ENCODE data around the gene TMEM134. TPM values are rescaled to one million over a fixed set of nuclear protein-coding genes. Genes with fewer than 3 reads are reported as not detected.

TMEM134 gene
- total RNA-seq, 1 donor from 2014 or later, result 87.5 TPM

DNA sequence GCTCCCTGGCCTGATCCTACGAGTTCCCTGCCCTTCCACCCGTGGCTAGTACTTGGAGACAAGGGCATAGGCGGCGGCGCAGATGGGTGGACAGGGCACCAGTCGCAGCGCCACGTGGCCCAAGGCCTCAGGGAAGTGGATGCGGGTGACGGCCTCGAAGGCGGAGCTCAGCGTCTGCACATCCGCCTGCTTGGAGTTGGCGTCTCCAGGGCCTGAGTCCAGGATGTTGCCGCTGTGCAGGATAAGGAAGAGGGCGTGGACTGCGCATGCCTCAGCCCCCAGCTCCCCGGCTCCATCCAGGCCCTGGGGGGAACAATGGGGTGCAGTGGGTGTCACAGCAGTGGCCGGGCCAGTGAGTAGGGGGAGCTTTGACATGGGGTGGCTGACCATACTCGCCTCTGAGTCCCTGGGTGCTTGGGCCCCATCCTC, 29.5 kb upstream of the TMEM134 start:
- no peaks in the 10 kb centered on the region for H3K27me3 ChIP-seq (ENCODE audit: low read depth)
- TF ChIP-seq, protein P1, sequence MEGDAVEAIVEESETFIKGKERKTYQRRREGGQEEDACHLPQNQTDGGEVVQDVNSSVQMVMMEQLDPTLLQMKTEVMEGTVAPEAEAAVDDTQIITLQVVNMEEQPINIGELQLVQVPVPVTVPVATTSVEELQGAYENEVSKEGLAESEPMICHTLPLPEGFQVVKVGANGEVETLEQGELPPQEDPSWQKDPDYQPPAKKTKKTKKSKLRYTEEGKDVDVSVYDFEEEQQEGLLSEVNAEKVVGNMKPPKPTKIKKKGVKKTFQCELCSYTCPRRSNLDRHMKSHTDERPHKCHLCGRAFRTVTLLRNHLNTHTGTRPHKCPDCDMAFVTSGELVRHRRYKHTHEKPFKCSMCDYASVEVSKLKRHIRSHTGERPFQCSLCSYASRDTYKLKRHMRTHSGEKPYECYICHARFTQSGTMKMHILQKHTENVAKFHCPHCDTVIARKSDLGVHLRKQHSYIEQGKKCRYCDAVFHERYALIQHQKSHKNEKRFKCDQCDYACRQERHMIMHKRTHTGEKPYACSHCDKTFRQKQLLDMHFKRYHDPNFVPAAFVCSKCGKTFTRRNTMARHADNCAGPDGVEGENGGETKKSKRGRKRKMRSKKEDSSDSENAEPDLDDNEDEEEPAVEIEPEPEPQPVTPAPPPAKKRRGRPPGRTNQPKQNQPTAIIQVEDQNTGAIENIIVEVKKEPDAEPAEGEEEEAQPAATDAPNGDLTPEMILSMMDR (IDR thresholded peaks at IDR 0.05; ENCODE audit: borderline replicate concordance), result no peak
- H3K36me3 ChIP-seq, result peaks cover 67% of the 10 kb centered on the region
- intact Hi-C loops (cut with micrococcal nuclease), result no loop called here
- peak; percentile 45 for DNase-seq
- H3K4me1 ChIP-seq, result peaks cover 28% of the 10 kb centered on the region
- H3K4me3 ChIP-seq, result no peak overlapping the region
- peak overlapping the region; percentile 77 for H3K27ac ChIP-seq (replicated peaks)
- no peaks in the 10 kb centered on the region for H3K9me3 ChIP-seq (replicated peaks)

DNA sequence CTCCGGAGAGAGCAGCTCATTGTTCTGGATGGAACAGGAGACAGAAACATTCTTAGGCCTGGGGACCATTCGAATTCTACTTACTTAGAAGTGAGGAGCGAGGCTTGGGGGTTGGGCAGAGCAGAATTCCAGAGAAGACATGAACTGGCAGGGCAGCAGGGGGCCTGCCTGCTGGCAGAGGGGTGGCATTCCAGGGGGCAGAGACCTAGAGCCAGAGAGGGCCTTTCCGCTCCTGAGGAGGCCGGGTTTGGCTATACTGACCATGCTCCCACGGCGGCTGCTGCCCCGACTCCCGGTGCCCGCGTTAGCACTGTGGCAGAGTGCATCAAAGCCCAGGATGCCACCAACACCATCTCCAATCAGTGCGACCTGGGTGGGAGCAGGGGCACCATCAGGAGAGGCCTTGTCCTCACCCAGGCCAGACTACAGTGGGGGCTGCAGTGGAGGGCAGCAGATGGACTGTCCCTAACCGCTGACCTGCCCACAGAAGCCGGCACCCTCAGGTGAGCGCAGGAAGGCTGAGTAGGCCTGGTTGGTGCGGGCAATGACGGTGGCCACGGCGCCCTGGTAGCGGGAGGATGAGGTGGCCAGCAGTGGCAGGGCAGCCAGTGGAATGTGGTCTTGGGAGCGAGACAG, 28.7 kb upstream of the TMEM134 start:
- no peak overlapping the region for H3K4me3 ChIP-seq
- TF ChIP-seq, protein P1 (IDR thresholded peaks at IDR 0.05; ENCODE audit: borderline replicate concordance), result no peak
- no peak for DNase-seq
- H3K27me3 ChIP-seq (ENCODE audit: low read depth), result no peaks in the 10 kb centered on the region
- H3K36me3 ChIP-seq, result peaks cover 74% of the 10 kb centered on the region
- no peaks in the 10 kb centered on the region for H3K9me3 ChIP-seq (replicated peaks)
- H3K27ac ChIP-seq (replicated peaks), result peak overlapping the region; percentile 77
- peaks cover 22% of the 10 kb centered on the region for H3K4me1 ChIP-seq
- intact Hi-C loops (cut with micrococcal nuclease), result no loop called here

DNA sequence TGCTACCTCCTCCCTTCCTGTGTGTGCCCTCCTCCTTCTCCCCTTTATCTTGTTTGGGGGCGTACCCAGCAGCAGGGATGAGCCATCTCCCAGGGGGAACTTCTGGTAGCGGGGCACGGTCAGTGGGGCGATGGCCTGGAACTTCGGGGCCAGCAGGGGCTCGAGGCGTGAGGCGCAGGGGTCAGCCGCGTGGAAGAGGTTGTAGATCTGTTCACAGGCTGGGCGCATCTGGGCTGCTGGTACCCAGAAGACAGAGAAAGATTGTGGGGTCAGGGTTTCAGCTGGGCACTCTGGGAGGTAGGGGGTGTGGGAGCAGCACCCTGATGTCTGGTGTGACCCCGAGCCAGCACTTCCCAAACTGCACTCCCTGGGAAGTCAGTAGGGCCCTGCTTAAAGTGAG, 27.1 kb upstream of the TMEM134 start:
- H3K4me1 ChIP-seq, result peaks cover 22% of the 10 kb centered on the region
- H3K36me3 ChIP-seq, result peaks cover 76% of the 10 kb centered on the region
- no peak overlapping the region for H3K27ac ChIP-seq (replicated peaks)

DNA sequence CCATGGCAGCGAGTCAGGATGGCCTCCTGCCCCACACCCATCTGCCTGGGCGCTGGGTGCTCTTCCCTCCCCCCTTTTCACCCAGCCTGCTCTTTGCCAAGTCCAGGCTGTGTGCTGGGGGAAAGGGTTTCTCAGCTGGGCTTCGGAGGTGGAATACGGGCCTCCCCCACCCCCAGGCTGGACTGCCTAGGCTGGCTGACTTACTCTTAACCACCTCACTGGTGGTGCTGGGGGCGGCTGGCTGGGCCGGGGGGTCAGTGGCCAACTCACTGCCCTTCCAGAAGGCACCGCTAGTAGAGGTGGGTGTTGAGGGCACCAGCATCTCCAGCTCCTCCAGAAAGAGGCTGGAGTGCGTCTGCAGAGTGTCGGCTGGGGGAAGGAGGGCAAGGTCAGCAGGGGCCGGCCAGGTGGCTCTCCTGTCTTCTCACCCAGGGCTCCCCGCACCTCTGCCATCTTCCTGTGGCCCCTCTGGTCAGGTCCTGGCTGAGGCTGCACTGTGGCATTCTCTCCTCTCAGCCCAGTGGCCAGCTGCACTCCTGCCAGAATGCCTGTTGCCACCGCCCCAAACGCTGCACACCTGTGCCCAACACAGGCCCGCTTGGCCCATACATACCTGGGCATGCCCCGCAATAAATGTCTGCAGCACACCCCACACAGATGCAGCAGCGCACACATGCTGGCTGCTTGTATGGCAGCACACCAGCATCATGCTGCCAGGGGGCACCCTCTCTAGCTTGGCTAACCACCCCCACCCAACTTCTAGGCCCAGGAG, 26.4 kb upstream of the TMEM134 start:
- H3K27ac ChIP-seq (replicated peaks), result no peak overlapping the region
- no peaks in the 10 kb centered on the region for H3K9me3 ChIP-seq (replicated peaks)
- peaks cover 15% of the 10 kb centered on the region for H3K4me1 ChIP-seq
- DNase-seq, result no peak
- TF ChIP-seq, protein P1 (IDR thresholded peaks at IDR 0.05; ENCODE audit: borderline replicate concordance), result no peak
- intact Hi-C loops (cut with micrococcal nuclease), result no loop called here
- peaks cover 83% of the 10 kb centered on the region for H3K36me3 ChIP-seq
- H3K27me3 ChIP-seq (ENCODE audit: low read depth), result no peaks in the 10 kb centered on the region
- H3K4me3 ChIP-seq, result no peak overlapping the region

More for the DNA sequence above, 27.1 kb upstream of the TMEM134 start:
- TF ChIP-seq, protein P1 (IDR thresholded peaks at IDR 0.05; ENCODE audit: borderline replicate concordance), result no peak
- H3K9me3 ChIP-seq (replicated peaks), result no peaks in the 10 kb centered on the region
- H3K4me3 ChIP-seq, result no peak overlapping the region
- intact Hi-C loops (cut with micrococcal nuclease), result no loop called here
- no peak for DNase-seq
- H3K27me3 ChIP-seq (ENCODE audit: low read depth), result no peaks in the 10 kb centered on the region

DNA sequence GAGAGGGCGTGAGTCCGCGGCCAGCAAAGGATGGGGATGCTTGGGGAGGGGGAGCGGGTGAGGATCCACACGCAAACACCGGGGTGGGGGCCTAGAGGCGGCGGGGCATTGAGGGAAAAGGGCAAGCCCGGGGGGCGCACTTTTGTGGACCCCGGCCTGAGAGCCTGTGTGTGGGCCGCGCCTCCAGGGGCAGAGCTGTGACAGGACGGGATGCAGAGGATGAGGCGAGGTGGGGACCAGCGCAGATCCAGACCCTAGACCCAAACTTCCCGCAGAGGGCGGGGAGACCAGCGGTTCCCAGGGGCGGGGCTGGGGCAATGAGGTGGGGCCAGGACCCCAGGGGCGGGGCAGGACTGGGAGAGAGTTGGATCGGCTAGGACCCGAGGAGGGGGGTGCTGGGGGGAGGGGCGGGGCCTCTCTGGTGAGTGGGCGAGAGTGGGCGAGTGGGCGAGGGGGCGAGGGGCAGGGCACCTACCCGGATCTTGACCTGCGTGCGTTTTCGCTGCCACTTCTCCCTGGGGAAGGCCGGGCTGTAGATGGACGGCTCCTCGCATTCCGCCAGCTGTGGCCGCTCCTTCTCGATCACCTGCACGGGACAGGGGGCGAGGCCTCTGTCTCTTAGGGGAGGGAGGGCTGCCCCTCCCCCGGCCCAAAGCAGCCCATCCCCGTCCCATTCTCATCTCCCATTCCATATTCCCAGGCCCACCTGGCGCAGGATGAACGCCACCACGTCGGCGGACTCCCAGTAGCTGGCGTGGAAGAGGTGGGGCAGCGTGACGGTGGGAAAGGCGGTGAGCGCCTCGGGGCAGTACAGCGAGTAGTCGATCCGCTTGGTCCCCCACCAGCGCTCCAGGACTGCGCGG, 25.6 kb upstream of the TMEM134 start:
- TF ChIP-seq, protein P1 (IDR thresholded peaks at IDR 0.05; ENCODE audit: borderline replicate concordance), result no peak
- Histone ChIP-seq H3K36me3 (peaks cover 85% of the 10 kb centered on the region), H3K27me3 (ENCODE audit: low read depth) (no peaks in the 10 kb centered on the region), H3K27ac (replicated peaks) (no peak overlapping the region), H3K4me3 (no peak overlapping the region), H3K4me1 (peaks cover 13% of the 10 kb centered on the region), H3K9me3 (replicated peaks) (no peaks in the 10 kb centered on the region)
- intact Hi-C loops (cut with micrococcal nuclease), result no loop called here
- DNase-seq, result no peak
